Gastroesophageal sphincter (tissue), 3 donors: ENCODE data around the gene ARHGAP5.

Experiments
- CTCF ChIP-seq, 4 experiments: fragments of 200-600 bp in 2 of 4; fragments of 450-650 bp in 2 of 4; sonication (generic) in 1 of 4; IDR thresholded peaks; one replicate each; pipeline ENCODE4 v1.5.1; 2017 to 2019; ENCODE audit warnings: antibody characterized with exemption in 4 of 4, mild to moderate bottlenecking in 2 of 4, moderate library complexity in 2 of 4
- EP300 ChIP-seq: sonication (generic); formaldehyde crosslinking; IDR thresholded peaks from one replicate; pipeline ENCODE4 v1.6.1; 2017; ENCODE audit warnings: antibody characterized with exemption, mild to moderate bottlenecking
- POLR2A ChIP-seq, 2 donors: fragments of 450-650 bp; IDR thresholded peaks; one replicate each; pipeline ENCODE4 v1.6.1; 2017; ENCODE audit warnings: antibody characterized with exemption in 2 of 2, mild to moderate bottlenecking in 2 of 2, moderate library complexity in 1 of 2
- POLR2AphosphoS5 ChIP-seq: sonication (generic); formaldehyde crosslinking; IDR thresholded peaks from one replicate; pipeline ENCODE4 v1.6.1; 2017; ENCODE audit warnings: antibody characterized with exemption

GRCh38 chr14:32169191-32169590 is 92.1 kb downstream of the ARHGAP5 start:
- TF ChIP-seq CTCF (IDR thresholded peaks at IDR 0.05): no peak
- no peak for TF ChIP-seq POLR2A (IDR thresholded peaks at IDR 0.05)
- no peak for TF ChIP-seq POLR2AphosphoS5
- no peak for TF ChIP-seq EP300
